Effector memory CD4-positive, alpha-beta T cell (primary cell): Measurements from ENCODE around the gene GPC5.

ENCODE experiments used
- DNase-seq, 3 donors: peaks; one replicate each; pipeline ENCODE4 v3.0.0-alpha.2; 2020
- H3K27ac ChIP-seq: 2 replicates; pipeline ENCODE4 v1.7.0; 2013; ENCODE audit warnings: mild to moderate bottlenecking, low read length, moderate library complexity; ENCODE audit not compliant: insufficient read depth, poor library complexity, severe bottlenecking
- H3K27me3 ChIP-seq: replicated peaks from 2 replicates; pipeline ENCODE4 v1.7.0; 2013; ENCODE audit warnings: mild to moderate bottlenecking, low read length; ENCODE audit not compliant: insufficient read depth, control insufficient read depth, poor library complexity, severe bottlenecking
- H3K36me3 ChIP-seq: 2 replicates; pipeline ENCODE4 v1.7.0; 2013; ENCODE audit warnings: mild to moderate bottlenecking, low read length, moderate library complexity; ENCODE audit not compliant: control insufficient read depth, insufficient read depth
- H3K4me1 ChIP-seq: 2 replicates; pipeline ENCODE4 v1.7.0; 2013; ENCODE audit warnings: low read length, mild to moderate bottlenecking; ENCODE audit not compliant: control insufficient read depth, insufficient read depth, poor library complexity, severe bottlenecking
- H3K4me3 ChIP-seq: 2 replicates; pipeline ENCODE4 v1.7.0; 2013; ENCODE audit warnings: low read length, low read depth, mild to moderate bottlenecking; ENCODE audit not compliant: insufficient read depth, poor library complexity, severe bottlenecking
- H3K9me3 ChIP-seq: 2 replicates; pipeline ENCODE4 v1.7.0; 2013; ENCODE audit warnings: mild to moderate bottlenecking, low read length, moderate library complexity; ENCODE audit not compliant: control insufficient read depth

The GPC5 gene

DNA sequence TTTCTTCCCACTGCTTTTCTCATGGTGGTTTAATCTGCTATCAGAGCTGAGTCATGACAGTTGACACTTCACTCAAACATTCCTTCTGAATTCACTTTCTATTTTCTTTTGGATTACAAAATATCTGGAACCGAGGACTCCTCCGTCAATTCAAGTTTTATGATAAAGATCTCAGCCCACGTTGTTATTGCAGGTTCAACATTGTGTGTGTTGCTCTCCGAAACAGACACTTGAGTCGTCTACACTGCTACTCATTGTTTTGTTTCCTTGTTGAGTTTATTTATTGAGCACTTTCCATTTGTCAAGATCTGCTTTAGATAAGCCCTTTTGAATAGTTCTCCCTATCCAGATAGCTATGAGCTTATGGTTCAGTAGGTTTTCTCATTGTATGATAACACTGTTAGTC is 1192.1 kb downstream of the GPC5 start:
- no peaks in the 10 kb centered on the region for H3K36me3 ChIP-seq
- no peaks in the 10 kb centered on the region for H3K4me1 ChIP-seq
- H3K9me3 ChIP-seq: no peaks in the 10 kb centered on the region
- DNase-seq: no peak
- no peak overlapping the region for H3K4me3 ChIP-seq
- H3K27me3 ChIP-seq: no peaks in the 10 kb centered on the region
- no peak overlapping the region for H3K27ac ChIP-seq

- Histone ChIP-seq H3K27ac (no peak overlapping the region), H3K4me1 (no peaks in the 10 kb centered on the region), H3K4me3 (no peak overlapping the region), H3K9me3 (no peaks in the 10 kb centered on the region), H3K27me3 (no peaks in the 10 kb centered on the region), H3K36me3 (no peaks in the 10 kb centered on the region)
- DNase-seq: no peak
Measured at GRCh38 chr13:92591117-92591516, 1192.7 kb downstream of the GPC5 start.

- H3K27me3 ChIP-seq: no peaks in the 10 kb centered on the region
- no peak for DNase-seq
- no peaks in the 10 kb centered on the region for H3K36me3 ChIP-seq
- H3K4me3 ChIP-seq: no peak overlapping the region
- H3K4me1 ChIP-seq: no peaks in the 10 kb centered on the region
- H3K27ac ChIP-seq: no peak overlapping the region
- H3K9me3 ChIP-seq: no peaks in the 10 kb centered on the region
Measured at GRCh38 chr13:92592757-92593156, 1194.3 kb downstream of the GPC5 start.

DNA sequence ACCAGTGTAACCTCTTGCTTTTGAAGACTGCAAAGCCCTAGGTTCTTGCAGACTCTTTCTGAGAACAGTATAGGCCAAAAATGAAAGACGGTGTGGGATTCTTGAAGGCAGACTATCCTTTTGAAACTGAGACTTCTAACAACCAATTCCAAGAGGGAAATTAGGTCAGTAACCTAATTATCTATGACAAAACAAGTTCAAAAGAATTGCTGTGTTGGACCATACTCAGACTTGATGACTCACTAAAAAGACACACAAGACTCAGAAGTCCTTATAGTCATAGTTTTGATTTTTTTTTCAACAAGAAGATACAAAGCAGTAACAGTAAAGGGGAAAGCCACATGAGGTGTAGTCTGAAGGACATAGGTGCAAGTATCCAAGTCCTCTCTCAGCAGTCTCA is 1204.1 kb downstream of the GPC5 start:
- no peak for DNase-seq

GRCh38 chr13:92609376-92609775 is 1211.0 kb downstream of the GPC5 start:
- Histone ChIP-seq H3K4me1 (no peaks in the 10 kb centered on the region), H3K27me3 (no peaks in the 10 kb centered on the region), H3K36me3 (no peaks in the 10 kb centered on the region), H3K27ac (no peak overlapping the region), H3K9me3 (no peaks in the 10 kb centered on the region), H3K4me3 (no peak overlapping the region)
- DNase-seq: no peak

More for the DNA sequence above, 1204.1 kb downstream of the GPC5 start:
- no peaks in the 10 kb centered on the region for H3K27me3 ChIP-seq
- no peak overlapping the region for H3K27ac ChIP-seq
- H3K36me3 ChIP-seq: no peaks in the 10 kb centered on the region
- no peaks in the 10 kb centered on the region for H3K4me1 ChIP-seq
- no peaks in the 10 kb centered on the region for H3K9me3 ChIP-seq
- no peak overlapping the region for H3K4me3 ChIP-seq

DNA sequence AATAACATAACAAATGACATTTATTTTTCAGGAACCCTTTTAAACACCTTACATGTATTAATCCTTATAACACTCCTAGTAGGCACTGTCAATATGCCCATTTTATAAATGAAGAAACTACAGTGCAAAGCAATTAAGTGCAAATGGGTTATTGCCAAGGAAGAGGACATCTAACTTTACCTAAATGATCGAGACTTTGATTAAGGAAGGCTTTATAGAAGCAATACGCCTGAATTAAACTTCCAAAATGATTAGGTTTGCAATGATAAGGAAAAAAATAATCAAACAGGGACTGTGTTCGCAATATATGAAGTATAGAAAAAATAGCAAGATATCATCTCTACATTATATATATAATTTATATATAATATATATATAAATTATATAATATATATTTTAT is 1214.5 kb downstream of the GPC5 start:
- Histone ChIP-seq H3K27ac (no peak overlapping the region), H3K9me3 (no peaks in the 10 kb centered on the region), H3K4me3 (no peak overlapping the region), H3K27me3 (no peaks in the 10 kb centered on the region), H3K4me1 (no peaks in the 10 kb centered on the region), H3K36me3 (no peaks in the 10 kb centered on the region)
- no peak for DNase-seq

DNA sequence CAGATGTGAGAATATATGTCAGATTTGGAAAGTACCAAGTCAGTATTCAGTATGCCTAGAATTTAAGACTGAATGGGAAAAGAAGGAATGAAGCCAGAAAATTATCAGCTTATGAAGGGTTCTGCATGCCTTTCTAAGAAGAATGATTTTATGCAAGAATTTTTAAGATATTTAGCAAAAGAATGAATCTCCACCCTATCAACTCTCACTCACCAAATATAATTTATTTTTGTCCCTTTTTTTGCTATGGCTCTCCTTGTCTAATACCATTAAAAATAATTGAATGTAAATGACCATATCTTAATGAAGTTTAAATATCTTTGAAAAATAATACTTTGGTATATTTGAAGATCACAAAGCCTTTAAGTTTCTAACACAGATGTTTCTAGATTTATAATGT is 1215.5 kb downstream of the GPC5 start:
- DNase-seq: no peak
- H3K27me3 ChIP-seq: no peaks in the 10 kb centered on the region
- H3K36me3 ChIP-seq: no peaks in the 10 kb centered on the region
- H3K9me3 ChIP-seq: no peaks in the 10 kb centered on the region
- no peaks in the 10 kb centered on the region for H3K4me1 ChIP-seq
- no peak overlapping the region for H3K27ac ChIP-seq
- H3K4me3 ChIP-seq: no peak overlapping the region

- Histone ChIP-seq H3K9me3 (no peaks in the 10 kb centered on the region), H3K4me3 (no peak overlapping the region), H3K27me3 (no peaks in the 10 kb centered on the region), H3K36me3 (no peaks in the 10 kb centered on the region), H3K27ac (no peak overlapping the region), H3K4me1 (no peaks in the 10 kb centered on the region)
- no peak for DNase-seq
Measured at GRCh38 chr13:92621985-92622384, 1223.6 kb downstream of the GPC5 start.

DNA sequence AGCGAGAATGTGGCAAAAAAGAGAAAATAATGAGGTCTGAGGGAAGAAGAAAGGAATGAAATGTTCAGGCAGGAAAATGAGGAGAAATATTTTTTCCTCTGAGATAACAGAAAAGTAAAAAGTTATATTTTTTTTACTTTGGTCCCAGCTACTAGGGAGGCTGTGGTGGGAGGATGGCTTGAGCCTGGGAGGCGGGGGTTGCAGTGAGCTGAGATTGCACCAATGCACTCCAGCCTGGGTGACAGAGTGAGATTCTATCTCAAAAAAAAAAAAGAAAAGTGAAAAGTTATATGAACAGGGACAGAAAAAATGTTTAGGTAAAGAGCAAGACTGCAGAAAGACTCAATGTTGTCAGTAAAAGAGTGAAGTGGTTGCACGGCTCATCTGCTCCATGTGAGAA is 1224.5 kb downstream of the GPC5 start:
- no peaks in the 10 kb centered on the region for H3K36me3 ChIP-seq
- DNase-seq: no peak
- H3K27me3 ChIP-seq: no peaks in the 10 kb centered on the region
- no peaks in the 10 kb centered on the region for H3K4me1 ChIP-seq
- no peaks in the 10 kb centered on the region for H3K9me3 ChIP-seq
- H3K27ac ChIP-seq: no peak overlapping the region
- no peak overlapping the region for H3K4me3 ChIP-seq

DNA sequence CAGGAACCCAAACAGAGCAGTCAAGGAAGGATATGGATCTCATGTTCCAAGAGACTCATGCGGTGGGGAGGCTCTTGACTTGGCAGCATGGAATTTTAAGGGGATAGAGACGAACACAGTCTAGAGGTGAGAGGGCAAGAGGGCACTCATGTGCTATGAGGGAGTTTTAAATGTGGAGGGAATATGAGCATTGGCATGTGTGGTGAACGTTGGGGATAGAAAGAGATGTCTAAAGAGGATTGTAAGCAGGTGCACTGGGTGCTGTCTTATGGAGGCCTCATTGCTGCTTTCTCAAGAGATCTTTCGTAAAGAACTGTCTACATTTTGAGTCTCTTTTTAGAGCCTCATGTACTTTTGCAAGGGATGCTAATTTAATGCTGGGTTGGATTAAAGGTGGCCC is 1227.9 kb downstream of the GPC5 start:
- no peaks in the 10 kb centered on the region for H3K9me3 ChIP-seq
- no peak for DNase-seq
- H3K4me3 ChIP-seq: no peak overlapping the region
- no peak overlapping the region for H3K27ac ChIP-seq
- H3K4me1 ChIP-seq: no peaks in the 10 kb centered on the region
- H3K27me3 ChIP-seq: no peaks in the 10 kb centered on the region
- H3K36me3 ChIP-seq: no peaks in the 10 kb centered on the region

GRCh38 chr13:92640936-92641335 is 1242.5 kb downstream of the GPC5 start:
- no peaks in the 10 kb centered on the region for H3K9me3 ChIP-seq
- H3K27ac ChIP-seq: no peak overlapping the region
- H3K4me3 ChIP-seq: no peak overlapping the region
- no peaks in the 10 kb centered on the region for H3K4me1 ChIP-seq
- no peaks in the 10 kb centered on the region for H3K27me3 ChIP-seq
- no peaks in the 10 kb centered on the region for H3K36me3 ChIP-seq
- no peak for DNase-seq
